AG10803 (cell line): ENCODE results near the gene CCDC141.

ENCODE experiments used
- DNase-seq: peaks from one replicate; pipeline ENCODE4 v3.0.0; 2010; ENCODE audit warnings: low read depth
- H3K4me3 ChIP-seq: 2 replicates; pipeline ENCODE4 v1.5.1; 2011; ENCODE audit warnings: mild to moderate bottlenecking, low read length, control low read depth
- CTCF ChIP-seq: conservative IDR thresholded peaks from 2 replicates; pipeline ENCODE4 v1.5.1; 2011; ENCODE audit warnings: mild to moderate bottlenecking, low read length, control low read depth, inconsistent platforms

Gene CCDC141

GRCh38 chr2:178895872-178896271, 154.1 kb downstream of the CCDC141 start:
- TF ChIP-seq CTCF, result no peak
- no peak for DNase-seq
- no peak overlapping the region for H3K4me3 ChIP-seq

GRCh38 chr2:178895171-178895570, 154.8 kb downstream of the CCDC141 start:
- H3K4me3 ChIP-seq, result no peak overlapping the region
- no peak for TF ChIP-seq CTCF
- no peak for DNase-seq

GRCh38 chr2:178892751-178893625, 156.9 kb downstream of the CCDC141 start:
- no peak overlapping the region for H3K4me3 ChIP-seq
- DNase-seq, result no peak
- no peak; the same call in 1 of the 2 replicates for TF ChIP-seq CTCF

GRCh38 chr2:178891959-178892485, 157.9 kb downstream of the CCDC141 start:
- no peak overlapping the region for H3K4me3 ChIP-seq
- no peak for DNase-seq
- no peak for TF ChIP-seq CTCF

GRCh38 chr2:178891265-178891958, 158.5 kb downstream of the CCDC141 start:
- no peak overlapping the region for H3K4me3 ChIP-seq
- TF ChIP-seq CTCF, result peak; percentile 97
- DNase-seq, result peak; percentile 68

GRCh38 chr2:178886006-178886405, 163.9 kb downstream of the CCDC141 start:
- no peak for TF ChIP-seq CTCF
- H3K4me3 ChIP-seq, result no peak overlapping the region
- no peak for DNase-seq
